GM21447 (cell line): ENCODE data around the gene CHRNA4.

Source experiments
- ATAC-seq: cut with Tn5 transposase; IDR thresholded peaks from one replicate; pipeline ENCODE4 v1.9.1; 2021; ENCODE audit not compliant: unreplicated experiment

CHRNA4 gene

DNA sequence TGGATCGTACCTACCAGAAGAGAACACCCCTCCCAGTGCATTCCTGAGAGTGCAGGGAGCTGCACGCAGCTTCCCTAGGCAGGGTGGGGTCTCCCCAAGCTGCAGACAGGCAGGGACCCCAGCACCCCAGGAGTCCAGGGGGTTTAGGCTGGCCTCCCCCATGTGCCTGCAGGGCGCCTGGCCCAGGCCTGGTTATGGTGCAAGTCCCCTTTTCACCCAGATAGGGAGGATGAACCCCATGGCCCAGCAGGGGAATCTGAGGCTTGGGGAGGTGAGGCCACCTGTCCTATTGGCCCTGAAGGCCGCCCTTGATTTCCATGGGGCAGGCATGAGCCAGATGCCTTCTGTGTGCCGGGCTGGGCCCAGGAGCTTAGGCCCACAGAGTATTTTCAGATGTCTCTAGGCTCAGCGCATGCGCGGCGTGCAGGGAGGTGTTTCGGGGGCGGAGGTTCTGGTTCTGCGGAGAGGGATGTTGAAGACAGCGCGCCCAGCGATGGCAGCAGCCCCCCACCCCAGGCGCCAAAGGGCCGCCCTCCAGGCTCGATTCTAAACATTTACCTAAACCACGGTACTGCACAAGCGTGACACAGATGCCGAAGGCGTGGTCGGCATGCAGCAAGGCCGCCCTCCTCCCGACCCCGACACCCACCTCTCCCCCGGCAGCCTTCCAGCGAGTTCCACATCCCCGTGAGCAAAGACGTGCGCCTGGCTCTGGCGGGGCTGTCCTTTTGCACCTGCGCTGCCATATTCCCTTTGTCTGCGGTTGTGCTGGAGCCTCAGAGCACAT, 38.8 kb downstream of the CHRNA4 start:
- ATAC-seq = no peak

DNA sequence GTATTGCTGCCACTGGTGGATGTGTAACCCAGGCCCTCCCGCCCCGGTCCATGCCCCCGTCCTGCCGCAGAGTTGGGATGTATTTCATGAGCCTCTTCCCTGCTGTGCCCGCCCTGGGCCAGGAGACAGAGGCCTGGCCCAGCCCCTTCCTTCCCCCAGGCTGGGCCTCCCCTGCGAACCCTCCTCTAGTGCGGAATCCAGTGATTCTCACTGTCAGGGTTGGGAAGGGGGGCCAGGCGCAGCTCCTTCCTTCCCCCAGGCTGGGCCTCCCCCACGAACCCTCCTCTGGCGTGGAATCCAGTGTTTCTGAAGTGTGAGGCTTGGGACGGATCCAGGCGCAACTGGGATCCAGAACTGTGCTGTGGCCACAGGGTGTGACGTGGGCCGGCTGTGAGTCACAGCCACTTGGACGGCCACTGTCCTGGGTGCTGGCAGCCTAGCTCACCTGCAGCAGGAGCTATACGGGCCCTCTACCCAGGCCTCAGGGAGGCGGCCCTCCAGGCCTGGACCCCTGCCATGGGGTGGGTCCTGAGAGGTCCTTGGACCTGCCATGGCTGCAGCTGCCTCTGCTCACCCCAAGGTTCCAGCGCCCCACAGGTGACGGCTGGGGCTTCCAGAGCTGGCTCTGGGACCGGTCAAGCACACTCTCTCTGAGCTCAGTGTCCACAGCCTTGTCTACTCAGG, 39.9 kb downstream of the CHRNA4 start:
- no peak for ATAC-seq

DNA sequence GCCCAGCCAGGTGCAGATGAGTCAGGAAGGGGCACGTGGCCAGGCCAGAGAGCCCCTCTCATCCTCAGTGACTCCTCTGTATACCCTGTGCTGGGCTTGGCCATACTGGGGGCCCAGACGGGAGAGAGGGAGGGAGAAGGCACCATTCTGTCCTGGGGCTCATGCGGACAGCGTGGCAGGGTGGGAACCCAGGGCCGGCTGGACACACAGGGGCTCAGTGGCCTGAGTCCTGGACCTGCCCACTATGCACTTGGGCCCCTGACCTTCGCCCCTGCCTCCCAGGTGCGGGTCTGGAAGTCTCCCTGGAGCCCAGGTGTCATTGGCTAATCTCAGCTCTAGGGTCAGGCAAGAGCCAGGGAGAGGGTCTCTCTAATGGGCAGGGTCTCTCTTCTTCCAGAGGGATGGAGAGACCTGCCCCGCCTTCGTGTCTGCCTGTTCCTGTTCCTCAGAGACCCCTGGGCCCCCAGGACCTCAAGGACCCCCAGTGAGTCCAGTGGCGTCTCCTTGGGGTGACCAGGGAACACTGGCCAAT, 40.5 kb downstream of the CHRNA4 start:
- ATAC-seq = no peak

DNA sequence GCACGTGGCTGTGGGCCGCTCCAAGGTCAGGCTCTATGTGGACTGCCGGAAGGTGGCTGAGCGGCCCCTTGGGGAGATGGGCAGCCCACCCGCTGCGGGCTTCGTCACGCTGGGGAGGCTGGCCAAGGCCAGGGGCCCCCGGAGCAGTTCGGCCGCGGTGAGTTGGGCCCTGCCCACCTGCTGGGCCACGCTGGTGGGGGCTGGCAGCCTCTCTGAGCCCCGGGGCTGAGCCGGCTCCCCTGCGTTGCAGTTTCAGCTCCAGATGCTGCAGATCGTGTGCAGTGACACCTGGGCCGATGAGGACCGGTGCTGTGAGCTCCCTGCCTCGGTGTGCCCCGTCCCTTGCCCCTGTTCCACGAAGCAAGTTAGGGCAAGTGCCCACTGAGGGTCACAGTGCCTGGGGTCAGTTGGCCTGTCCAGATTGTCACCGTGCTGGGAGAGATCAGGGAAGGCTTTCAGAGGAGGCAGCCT, 41.1 kb downstream of the CHRNA4 start:
- ATAC-seq = no peak

DNA sequence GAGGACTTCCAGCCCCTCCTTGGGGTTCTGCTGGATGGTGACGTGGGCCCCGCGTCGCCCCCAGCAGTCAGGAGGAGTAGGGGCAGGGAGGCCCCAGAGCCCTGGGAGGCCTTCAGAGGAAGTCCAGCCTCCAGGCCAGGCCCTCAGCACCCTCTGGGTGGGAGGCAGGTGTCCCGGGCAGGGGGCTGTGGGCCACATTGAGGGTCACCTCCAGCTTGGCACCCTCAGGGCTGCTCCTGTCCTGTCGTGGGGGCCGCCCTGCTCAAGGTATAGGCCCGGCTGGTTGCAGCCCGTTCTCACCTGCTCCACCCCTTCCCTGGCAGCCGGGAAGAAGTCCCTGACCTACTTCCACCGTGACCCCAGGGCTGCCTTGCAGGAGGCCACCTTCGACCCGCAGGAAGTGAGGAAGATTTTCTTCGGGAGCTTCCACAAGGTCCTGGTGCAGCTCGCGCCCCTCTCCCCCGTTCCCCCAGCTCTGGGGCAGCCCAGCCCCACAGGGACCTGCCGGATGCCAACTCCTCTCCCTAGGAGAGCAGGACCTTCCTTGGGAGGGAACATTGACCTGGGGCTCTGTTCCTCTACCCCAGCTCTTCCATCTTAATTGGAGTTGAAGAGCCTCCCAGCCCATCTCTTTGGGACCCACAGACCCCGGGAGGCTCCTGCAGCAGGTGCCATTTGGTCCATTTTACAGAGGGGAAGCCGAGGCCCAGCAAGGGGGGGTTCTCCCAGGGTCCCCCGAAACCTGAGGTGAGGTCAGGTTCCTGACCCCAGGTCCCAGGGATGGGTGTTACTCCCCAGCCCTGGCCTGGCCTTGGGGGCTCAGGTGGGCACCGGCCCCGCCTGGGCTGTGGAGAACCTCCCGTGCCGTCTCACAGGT, 41.7 kb downstream of the CHRNA4 start:
- no peak for ATAC-seq

DNA sequence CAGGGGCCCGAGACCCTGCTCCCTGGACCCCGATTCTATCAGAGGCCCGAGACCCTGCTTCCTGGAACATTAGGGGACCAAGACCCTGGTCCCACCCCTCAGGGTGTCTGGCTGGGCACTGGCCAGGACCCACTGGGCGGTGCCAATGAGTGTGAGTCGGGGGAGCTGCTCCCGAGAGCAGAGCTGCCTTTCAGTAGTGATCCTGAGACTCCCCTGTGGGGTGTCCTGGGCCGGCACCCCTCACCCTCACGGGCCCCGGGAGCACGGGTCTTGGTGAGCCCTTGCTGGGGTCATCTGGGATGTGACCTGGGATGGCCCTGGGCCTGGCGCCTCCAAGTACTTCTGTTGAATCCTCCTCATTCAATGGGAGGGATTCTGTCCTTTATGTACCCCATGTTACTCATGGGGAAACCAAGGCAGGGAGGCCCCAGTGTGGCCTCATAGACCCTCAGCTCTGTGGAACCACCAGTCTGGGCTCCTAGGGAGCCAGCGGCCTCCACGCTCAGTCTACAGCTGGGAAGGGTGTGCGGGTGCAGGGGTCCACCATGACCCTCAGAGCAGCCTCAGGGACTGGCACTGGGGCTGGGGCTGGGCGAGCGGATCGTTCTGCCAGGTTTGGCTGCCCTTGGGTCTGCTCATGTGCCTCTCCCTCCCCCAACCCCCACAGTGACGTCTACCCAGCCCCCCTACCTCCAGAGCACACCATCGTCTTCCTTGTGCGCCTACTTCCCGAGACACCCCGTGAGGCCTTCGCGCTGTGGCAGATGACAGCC, 42.6 kb downstream of the CHRNA4 start:
- ATAC-seq = no peak

DNA sequence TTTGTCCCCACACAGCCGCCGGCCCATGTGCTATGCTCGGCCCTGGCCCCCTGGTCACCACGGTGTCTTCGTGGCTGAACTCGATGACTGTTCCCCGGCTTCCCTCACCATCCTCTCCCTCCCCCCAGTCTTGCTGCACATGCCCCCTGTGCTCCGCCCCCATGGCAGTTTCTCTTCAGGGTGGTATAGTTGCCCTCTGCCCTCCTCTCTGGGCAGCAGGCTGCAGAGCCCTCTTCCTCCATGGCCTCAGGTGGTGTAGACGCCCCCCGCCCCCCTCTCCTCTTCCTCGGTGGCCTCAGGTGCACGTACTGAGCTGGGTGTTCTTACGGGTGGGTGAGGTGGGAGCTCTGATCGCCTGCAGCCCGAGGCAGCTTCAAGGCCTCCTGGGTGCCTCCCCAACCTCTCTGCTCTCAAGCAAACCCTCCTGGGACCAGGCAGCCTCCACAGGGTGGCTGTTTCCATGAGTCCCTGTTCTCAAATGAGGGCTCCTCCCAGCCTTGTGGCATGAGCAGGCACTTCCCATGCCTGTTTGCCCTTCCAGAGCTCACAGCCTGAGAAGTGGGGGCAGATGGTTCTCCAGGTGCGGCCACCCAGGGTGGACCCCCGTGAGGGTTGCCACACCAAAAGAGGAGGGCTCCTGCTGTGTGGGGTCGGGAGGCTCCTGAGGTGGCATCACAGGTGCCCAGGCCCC, 43.4 kb downstream of the CHRNA4 start:
- ATAC-seq = no peak

DNA sequence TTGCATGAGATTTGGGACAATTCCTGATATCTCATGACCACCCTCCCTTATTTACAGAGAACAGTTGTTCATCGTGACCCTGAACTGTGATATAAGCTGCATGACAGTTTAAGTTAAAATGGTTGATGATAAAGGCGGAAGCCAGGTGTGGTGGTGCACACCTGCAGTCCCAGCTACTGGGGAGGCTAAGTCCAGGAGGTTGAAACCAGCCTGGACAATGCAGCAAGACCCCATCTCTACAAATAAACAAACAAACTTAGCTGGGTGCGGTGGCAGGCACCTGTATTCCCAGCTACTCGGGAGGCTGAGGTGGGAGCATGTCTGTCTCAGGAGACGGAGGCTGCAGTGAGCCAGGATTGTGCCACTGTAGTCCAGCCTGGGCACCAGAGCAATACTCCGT, 44.1 kb downstream of the CHRNA4 start:
- ATAC-seq = no peak

DNA sequence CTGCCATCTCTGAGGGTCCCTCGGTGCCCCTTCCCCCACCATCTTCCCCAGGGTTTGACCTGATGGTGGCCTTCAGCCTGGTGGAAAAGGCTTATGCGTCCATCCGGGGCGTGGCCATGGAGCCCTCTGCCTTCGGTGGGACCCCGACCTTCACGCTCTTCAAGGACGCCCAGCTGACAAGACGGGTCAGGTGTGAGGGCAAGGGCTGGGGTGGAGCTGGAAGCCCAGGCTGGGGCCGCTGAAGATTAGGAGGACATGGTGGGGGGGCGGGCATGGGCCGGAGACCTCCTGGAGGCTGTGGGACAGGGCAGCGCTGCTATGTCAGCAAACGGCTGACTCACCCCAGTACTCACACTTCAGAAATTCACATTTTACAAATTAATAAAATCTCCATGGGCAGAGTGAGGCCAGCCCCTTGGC, 44.6 kb downstream of the CHRNA4 start:
- no peak for ATAC-seq

DNA sequence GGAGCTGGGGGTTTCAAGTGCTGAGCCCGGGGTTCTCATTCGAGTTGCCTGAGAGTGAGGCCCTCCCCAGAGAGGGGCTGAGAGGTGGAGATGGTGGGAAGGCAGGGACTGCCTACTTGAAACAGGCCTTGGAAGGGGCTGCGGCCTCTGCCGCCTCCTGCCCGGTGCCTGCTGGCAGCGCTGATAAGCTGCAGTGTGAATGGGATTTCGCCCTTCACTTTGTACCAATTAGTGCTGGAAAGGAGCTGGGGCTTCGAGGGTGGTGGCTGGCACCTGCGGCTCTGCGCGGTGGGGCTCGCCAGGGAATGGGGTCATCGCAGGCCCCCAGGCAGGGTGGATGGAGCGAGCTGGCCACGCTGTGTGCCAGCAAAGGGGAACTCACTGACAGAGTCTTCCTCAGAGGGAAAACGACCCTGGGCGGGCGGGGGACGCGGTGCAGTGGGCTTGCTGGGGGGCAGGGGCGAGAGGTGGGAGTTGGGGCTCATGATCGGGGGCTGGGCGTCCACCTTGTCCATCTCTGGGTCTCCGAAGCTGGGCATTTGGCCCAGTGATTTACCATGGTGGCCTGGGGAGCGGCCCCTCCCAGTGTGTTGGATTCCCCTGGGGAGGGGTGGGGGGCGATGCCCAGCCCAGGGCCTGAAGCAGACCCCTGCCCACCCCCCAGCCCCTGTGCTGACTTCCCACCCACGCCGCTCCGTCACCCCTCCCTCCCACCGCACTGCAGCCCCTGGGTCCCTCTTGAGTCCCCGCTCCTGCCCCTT, 45.2 kb downstream of the CHRNA4 start:
- ATAC-seq = no peak

DNA sequence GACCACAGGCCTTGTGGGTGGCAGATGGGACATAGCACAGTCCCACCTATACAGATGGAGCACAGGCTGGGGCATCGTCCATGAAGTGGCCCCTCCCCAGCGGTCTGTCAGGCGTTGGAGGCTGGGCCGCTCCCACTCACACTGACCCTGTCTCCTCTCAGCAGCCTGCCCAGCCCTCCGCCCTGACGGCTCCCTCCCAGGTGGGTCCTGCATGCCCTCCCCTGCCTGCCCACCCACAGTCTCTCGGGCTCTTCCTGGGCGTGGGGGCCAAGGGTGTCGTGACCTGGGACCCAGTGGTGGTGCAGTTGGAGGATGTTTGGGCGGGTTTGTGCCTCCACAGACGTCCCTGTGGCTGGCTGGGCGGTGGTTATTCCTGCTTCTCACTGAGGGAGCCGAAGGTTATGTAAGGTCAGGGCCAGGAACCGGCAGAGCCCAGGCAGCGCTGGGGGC, 45.9 kb downstream of the CHRNA4 start:
- no peak for ATAC-seq

DNA sequence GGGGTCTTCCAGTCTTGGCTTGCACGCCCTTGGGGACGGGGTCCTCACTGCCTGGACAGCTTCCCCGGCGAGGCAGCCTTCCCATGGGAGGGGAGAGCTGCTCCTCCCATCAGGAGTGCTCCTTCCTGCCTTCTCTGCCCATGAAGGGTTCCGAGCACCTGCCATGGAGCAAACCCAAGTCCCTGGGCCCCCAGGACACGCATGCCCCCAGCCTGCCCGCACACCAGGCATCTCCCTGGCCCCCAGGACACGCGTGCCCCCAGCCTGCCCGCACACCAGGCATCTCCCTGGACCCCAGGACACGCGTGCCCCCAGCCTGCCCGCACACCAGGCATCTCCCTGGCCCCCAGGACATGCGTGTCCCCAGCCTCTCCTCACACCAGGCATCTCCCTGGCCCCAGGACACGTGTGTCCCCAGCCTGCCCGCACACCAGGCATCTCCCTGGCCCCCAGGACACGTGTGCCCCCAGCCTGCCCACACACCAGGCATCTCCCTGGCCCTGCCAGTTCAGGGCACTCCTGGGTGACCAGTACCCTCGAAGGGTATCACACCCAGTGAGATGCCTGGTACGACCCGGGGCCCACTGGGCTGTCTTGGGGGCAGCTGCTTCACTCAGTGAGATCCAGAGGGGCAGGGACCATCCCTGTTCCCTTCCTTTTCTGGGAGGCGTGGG, 46.4 kb downstream of the CHRNA4 start:
- no peak for ATAC-seq

DNA sequence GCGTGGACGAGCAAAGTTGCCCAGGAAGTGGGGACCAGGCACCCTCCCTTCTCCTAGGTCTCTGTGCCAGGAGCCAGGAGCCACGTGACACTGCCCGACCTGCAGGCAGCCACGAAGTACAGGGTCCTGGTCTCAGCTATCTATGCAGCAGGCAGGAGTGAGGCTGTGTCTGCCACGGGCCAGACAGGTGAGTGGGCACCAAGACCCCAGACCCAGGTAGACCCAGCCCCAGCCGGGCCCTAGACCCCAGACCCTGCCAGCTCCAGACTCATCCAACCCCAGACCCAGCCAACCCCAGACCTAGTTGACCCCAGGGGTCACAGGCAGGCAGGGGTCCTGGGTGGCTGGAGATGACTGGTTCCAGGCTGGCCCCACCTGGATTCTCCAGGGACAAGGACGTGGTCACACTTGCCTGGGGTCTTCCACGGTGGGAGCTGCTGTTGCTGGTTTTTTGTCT, 47.1 kb downstream of the CHRNA4 start:
- ATAC-seq = no peak

DNA sequence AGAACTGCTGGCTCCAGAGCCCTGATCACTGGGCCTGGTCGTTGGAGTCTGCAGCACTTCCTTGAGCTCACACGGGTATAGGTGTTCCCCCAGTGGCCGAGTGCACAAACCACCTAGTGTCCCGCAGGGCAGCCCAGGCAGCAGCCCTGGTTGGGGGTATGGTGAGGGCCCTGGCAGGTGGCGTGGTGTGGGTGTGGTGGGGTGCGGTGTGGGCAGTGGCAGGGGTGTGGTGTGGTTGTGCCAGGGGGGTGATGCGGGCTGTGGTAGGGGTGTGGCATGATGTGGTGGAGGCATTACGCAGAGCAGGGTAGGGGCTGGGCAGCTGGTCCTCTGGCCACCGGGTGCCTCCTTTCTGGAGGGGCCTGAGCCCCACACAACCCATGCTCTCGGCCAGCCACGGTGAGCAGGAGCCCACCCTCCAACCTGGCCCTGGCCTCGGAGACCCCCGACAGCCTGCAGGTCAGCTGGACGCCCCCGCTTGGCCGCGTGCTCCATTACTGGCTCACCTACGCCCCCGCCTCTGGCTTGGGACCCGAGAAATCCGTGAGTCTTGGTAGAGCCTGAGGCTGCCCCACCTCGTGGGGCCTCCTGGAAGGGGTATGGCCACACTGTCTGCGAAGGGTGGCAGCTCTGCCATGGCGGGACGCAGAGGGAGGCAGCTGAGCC, 47.7 kb downstream of the CHRNA4 start:
- ATAC-seq = no peak

DNA sequence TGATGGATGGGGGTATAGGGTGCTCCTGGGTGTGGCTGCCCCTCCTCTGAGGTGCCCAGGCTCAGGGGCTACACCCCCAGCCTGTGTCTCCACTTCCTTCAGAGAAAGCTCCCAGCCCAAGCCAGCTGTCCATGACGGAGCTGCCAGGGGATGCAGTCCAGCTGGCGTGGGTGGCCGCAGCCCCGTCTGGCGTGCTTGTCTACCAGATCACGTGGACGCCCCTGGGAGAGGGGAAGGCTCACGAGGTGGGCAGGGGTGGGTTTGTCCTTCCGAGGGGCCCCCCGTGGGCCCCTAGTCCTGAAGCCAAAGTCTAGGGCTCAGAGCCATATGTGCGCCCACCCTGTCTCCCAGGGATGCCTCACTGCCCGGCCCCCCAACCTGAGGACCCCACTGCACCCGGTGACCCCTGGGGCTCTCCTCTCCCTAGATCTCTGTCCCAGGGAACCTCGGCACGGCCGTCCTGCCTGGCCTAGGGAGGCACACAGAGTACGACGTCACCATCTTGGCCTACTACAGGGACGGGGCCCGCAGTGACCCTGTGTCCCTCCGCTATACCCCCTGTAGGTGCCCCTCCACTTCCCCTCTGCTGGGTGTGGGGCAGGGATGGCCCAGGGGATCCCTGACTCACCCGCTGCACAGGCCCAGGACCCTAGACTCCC, 48.3 kb downstream of the CHRNA4 start:
- ATAC-seq = no peak

DNA sequence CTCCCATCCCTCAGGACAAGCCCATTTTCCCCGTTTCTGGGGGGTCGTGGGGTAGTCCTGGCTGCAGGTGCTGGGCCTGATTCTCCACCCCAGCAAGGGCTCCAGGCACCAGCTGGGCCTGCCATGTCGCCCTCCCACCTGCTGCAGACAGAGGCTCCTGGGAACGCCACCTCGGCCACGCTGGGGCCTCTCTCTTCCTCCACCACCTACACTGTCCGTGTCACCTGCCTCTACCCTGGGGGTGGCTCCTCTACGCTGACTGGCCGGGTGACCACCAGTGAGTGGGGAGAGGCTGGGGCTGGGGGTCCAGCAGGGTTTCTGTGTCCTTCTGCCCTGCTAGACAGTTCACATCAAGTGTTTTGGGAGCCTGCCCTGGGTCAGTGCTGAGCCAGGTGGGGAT, 48.9 kb downstream of the CHRNA4 start:
- ATAC-seq = no peak

DNA sequence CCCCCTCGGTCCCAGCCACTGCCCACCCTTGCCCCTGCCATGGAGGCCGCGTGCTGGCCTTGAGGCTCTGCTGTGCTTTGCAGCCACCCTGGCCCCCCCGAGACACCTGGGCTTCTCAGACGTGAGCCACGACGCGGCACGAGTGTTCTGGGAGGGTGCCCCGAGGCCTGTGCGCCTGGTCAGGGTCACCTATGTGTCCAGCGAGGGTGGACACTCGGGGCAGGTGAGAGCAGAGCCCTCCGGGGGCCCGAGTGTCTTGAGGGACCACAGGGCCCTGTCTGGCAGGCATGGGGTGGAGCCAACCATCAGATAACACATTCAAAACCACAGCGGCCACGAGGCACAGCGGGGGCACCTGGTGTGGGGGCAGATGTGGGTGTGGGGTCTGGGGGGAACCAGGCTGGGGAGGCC, 49.3 kb downstream of the CHRNA4 start:
- no peak for ATAC-seq
